WTC11 (cell line): ENCODE results near the gene ZFHX3. TPM values are rescaled to one million over a fixed set of nuclear protein-coding genes. Genes with fewer than 3 reads are reported as not detected.

Source experiments
- ATAC-seq: fragments of 200-7000 bp; cut with Tn5 transposase; 2 replicates; pipeline ENCODE4 v1.10.0; 2021; ENCODE audit warnings: mild to moderate bottlenecking, moderate library complexity
- CTCF ChIA-PET: fragments of 300-600 bp; sonication (Branson Sonifier 250); formaldehyde crosslinking; loops from one replicate; lab custom pipeline; 2021; ENCODE audit warnings: antibody characterized with exemption; lab: Charles Lee
- POLR2A ChIA-PET: fragments of 350-600 bp; sonication (Branson Sonifier 250); formaldehyde crosslinking; loops from one replicate; lab custom pipeline; 2021; ENCODE audit warnings: antibody characterized with exemption; lab: Charles Lee
- DNase-seq: peaks from one replicate; pipeline ENCODE4 v3.0.0; 2021; ENCODE audit warnings: low spot score
- H3K27ac Mint-ChIP-seq: 2 replicates; pipeline ENCODE4 v1.8.0; 2021; ENCODE audit warnings: mixed read lengths
- H3K27me3 Mint-ChIP-seq: 2 replicates; pipeline ENCODE4 v1.8.0; 2021; ENCODE audit warnings: low read depth, mild to moderate bottlenecking, moderate library complexity, mixed read lengths
- H3K36me3 Mint-ChIP-seq: 2 replicates; pipeline ENCODE4 v1.8.0; 2021; ENCODE audit warnings: mixed read lengths
- H3K4me1 Mint-ChIP-seq: 2 replicates; pipeline ENCODE4 v1.8.0; 2022; ENCODE audit warnings: mixed read lengths
- H3K4me3 Mint-ChIP-seq: 2 replicates; pipeline ENCODE4 v1.8.0; 2021; ENCODE audit warnings: mild to moderate bottlenecking, moderate library complexity, mixed read lengths
- H3K9me3 Mint-ChIP-seq: 2 replicates; pipeline ENCODE4 v1.8.0; 2021; ENCODE audit warnings: mixed read lengths
- ATF1 ChIP-seq: sonication (generic); formaldehyde crosslinking; IDR thresholded peaks from 2 replicates; pipeline ENCODE4 v1.8.1; 2023; ENCODE audit warnings: mild to moderate bottlenecking, moderate library complexity, missing genetic modification reagents
- CREM ChIP-seq: sonication (generic); formaldehyde crosslinking; IDR thresholded peaks from 2 replicates; pipeline ENCODE4 v1.8.1; 2022; ENCODE audit warnings: mild to moderate bottlenecking, missing genetic modification reagents, moderate library complexity
- ZBTB21 ChIP-seq: sonication (generic); formaldehyde crosslinking; IDR thresholded peaks from 2 replicates; pipeline ENCODE4 v1.8.1; 2023; ENCODE audit warnings: mild to moderate bottlenecking, missing genetic modification reagents, borderline replicate concordance
- ZNF317 ChIP-seq: sonication (generic); formaldehyde crosslinking; IDR thresholded peaks from 2 replicates; pipeline ENCODE4 v1.8.1; 2023; ENCODE audit warnings: low read depth, mild to moderate bottlenecking, moderate library complexity, missing genetic modification reagents, borderline replicate concordance
- ZNF671 ChIP-seq: fragments of 250-450 bp; sonication (Bioruptor Pico); IDR thresholded peaks from 2 replicates; pipeline ENCODE4 v1.8.0; 2021; ENCODE audit warnings: mild to moderate bottlenecking
- total RNA-seq: library from RNA; stranded (reverse); gene quantifications from 3 replicates; pipeline ENCODE4 v1.2.3, GENCODE V29; 2021
- TF ChIP-seq, protein P1 (sequence below): sonication (generic); formaldehyde crosslinking; IDR thresholded peaks from 2 replicates; pipeline ENCODE4 v1.8.1; 2023; ENCODE audit warnings: mild to moderate bottlenecking, missing genetic modification reagents
- TF ChIP-seq, protein P2 (sequence below): sonication (generic); formaldehyde crosslinking; IDR thresholded peaks from 2 replicates; pipeline ENCODE4 v1.8.1; 2022; ENCODE audit warnings: mild to moderate bottlenecking, missing genetic modification reagents, moderate library complexity, borderline replicate concordance
- TF ChIP-seq, protein P3 (sequence below): sonication (generic); formaldehyde crosslinking; IDR thresholded peaks from 2 replicates; pipeline ENCODE4 v1.8.1; 2023; ENCODE audit warnings: mild to moderate bottlenecking, missing genetic modification reagents, moderate library complexity
- TF ChIP-seq, protein P4 (sequence below): sonication (generic); formaldehyde crosslinking; IDR thresholded peaks from 2 replicates; pipeline ENCODE4 v1.8.1; 2023; ENCODE audit warnings: mild to moderate bottlenecking, missing genetic modification reagents, borderline replicate concordance
- TF ChIP-seq, protein P5 (sequence below): fragments of 250-450 bp; sonication (Bioruptor Pico); conservative IDR thresholded peaks from 2 replicates; pipeline ENCODE4 v1.9.0; 2021; ENCODE audit warnings: mild to moderate bottlenecking
- TF ChIP-seq, protein P6 (sequence below): sonication (generic); formaldehyde crosslinking; IDR thresholded peaks from 2 replicates; pipeline ENCODE4 v1.8.1; 2023; ENCODE audit warnings: mild to moderate bottlenecking, missing genetic modification reagents, moderate library complexity

The ZFHX3 gene
- total RNA-seq, 1 experiment from 2014 or later, result 5.7 TPM

DNA sequence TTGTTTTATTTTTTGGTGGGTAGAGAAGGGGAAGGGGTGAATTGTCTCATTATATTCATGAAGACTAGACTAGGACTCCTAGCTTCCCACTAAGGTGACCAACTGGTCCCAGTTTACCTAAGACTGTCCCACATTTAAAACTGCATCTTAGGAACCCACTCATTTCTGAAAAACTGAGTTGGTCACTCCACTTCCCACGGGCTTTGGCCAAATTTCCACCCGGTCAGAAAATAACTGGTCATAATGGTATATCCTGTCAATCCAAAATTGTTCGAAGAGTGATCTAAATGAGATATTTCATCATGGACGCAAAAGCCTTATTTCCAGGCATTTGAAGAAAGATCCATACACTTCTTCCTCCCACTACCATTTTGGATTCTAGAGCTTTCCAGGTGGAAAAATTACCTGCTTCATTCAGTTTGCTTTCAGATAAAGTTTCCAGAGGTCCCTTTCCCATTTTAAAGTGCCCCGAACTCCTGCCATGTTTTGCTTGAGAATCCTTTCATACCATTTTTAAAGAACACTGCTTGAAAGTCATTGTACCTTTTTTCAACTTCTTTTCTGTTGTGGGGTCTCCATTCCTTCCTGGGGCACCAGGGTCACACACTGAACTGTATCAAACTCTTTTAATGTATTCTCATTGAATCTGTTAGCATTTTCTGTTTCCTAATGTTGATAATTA is 21.8 kb upstream of the ZFHX3 start (continued):
- TF ChIP-seq ZNF671 (CRISPR knock-in tag) (no peak), ZBTB21 (CRISPR knock-in tag) (no peak)

DNA sequence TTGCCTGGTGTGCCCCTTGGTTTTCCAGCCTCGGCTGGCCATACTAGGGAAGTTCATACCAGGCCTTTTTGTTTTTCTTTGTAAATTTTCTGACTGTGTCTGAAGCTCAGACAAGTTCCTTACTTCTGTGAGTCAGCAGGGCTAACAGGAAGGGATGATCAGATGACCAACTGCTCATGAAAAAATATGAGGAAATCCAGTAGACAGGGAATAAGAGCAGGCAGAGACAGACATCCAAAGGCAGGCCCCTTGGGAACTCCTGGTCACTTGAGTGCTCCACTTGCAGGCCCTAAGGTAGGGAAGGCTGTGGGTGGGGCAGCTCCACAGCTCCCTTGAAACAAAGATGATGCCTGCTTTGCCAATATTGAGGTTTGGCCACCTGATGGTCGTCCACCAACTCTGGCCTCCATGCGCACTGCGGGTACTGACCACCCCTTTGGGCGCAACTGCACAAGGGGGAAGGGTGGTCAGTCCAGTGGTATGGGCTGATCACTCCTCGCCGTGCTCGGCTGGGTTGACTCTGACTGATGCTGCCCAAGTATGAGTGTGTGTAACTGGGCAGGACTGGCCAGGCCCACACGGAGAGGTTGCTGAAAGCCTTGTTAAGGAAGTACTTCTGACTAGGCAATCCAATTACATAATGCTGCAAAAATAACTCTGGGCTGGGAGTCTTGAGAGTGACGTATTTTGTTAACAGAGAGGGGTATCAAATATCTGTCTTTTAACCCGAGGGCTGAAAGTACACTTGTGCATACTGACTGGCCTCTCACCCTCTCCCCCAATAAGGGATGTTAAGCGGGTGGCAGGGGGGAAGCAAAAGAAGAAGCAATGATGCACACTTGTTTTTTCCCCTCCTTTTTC is 20.8 kb upstream of the ZFHX3 start:
- TF ChIP-seq ZNF317 (CRISPR knock-in tag), result no peak
- TF ChIP-seq CREM (CRISPR knock-in tag), result no peak
- TF ChIP-seq, protein P1, sequence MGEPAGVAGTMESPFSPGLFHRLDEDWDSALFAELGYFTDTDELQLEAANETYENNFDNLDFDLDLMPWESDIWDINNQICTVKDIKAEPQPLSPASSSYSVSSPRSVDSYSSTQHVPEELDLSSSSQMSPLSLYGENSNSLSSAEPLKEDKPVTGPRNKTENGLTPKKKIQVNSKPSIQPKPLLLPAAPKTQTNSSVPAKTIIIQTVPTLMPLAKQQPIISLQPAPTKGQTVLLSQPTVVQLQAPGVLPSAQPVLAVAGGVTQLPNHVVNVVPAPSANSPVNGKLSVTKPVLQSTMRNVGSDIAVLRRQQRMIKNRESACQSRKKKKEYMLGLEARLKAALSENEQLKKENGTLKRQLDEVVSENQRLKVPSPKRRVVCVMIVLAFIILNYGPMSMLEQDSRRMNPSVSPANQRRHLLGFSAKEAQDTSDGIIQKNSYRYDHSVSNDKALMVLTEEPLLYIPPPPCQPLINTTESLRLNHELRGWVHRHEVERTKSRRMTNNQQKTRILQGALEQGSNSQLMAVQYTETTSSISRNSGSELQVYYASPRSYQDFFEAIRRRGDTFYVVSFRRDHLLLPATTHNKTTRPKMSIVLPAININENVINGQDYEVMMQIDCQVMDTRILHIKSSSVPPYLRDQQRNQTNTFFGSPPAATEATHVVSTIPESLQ, result no peak
- TF ChIP-seq, protein P2, sequence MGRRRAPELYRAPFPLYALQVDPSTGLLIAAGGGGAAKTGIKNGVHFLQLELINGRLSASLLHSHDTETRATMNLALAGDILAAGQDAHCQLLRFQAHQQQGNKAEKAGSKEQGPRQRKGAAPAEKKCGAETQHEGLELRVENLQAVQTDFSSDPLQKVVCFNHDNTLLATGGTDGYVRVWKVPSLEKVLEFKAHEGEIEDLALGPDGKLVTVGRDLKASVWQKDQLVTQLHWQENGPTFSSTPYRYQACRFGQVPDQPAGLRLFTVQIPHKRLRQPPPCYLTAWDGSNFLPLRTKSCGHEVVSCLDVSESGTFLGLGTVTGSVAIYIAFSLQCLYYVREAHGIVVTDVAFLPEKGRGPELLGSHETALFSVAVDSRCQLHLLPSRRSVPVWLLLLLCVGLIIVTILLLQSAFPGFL (CRISPR knock-in tag), result no peak
- TF ChIP-seq, protein P3, sequence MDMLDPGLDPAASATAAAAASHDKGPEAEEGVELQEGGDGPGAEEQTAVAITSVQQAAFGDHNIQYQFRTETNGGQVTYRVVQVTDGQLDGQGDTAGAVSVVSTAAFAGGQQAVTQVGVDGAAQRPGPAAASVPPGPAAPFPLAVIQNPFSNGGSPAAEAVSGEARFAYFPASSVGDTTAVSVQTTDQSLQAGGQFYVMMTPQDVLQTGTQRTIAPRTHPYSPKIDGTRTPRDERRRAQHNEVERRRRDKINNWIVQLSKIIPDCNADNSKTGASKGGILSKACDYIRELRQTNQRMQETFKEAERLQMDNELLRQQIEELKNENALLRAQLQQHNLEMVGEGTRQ, result no peak
- no peak for TF ChIP-seq ATF1
- TF ChIP-seq, protein P4, sequence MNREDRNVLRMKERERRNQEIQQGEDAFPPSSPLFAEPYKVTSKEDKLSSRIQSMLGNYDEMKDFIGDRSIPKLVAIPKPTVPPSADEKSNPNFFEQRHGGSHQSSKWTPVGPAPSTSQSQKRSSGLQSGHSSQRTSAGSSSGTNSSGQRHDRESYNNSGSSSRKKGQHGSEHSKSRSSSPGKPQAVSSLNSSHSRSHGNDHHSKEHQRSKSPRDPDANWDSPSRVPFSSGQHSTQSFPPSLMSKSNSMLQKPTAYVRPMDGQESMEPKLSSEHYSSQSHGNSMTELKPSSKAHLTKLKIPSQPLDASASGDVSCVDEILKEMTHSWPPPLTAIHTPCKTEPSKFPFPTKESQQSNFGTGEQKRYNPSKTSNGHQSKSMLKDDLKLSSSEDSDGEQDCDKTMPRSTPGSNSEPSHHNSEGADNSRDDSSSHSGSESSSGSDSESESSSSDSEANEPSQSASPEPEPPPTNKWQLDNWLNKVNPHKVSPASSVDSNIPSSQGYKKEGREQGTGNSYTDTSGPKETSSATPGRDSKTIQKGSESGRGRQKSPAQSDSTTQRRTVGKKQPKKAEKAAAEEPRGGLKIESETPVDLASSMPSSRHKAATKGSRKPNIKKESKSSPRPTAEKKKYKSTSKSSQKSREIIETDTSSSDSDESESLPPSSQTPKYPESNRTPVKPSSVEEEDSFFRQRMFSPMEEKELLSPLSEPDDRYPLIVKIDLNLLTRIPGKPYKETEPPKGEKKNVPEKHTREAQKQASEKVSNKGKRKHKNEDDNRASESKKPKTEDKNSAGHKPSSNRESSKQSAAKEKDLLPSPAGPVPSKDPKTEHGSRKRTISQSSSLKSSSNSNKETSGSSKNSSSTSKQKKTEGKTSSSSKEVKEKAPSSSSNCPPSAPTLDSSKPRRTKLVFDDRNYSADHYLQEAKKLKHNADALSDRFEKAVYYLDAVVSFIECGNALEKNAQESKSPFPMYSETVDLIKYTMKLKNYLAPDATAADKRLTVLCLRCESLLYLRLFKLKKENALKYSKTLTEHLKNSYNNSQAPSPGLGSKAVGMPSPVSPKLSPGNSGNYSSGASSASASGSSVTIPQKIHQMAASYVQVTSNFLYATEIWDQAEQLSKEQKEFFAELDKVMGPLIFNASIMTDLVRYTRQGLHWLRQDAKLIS, result no peak
- ChIA-PET CTCF (no interaction called here), POLR2A (no interaction called here)
- no peak overlapping the region for H3K4me3 Mint-ChIP-seq
- ATAC-seq (no peak), DNase-seq (no peak)
- no peaks in the 10 kb centered on the region for H3K9me3 Mint-ChIP-seq
- peaks cover 56% of the 10 kb centered on the region for H3K4me1 Mint-ChIP-seq
- no peak overlapping the region for H3K27ac Mint-ChIP-seq
- no peaks in the 10 kb centered on the region for H3K36me3 Mint-ChIP-seq
- H3K27me3 Mint-ChIP-seq, result peaks cover 97% of the 10 kb centered on the region

DNA sequence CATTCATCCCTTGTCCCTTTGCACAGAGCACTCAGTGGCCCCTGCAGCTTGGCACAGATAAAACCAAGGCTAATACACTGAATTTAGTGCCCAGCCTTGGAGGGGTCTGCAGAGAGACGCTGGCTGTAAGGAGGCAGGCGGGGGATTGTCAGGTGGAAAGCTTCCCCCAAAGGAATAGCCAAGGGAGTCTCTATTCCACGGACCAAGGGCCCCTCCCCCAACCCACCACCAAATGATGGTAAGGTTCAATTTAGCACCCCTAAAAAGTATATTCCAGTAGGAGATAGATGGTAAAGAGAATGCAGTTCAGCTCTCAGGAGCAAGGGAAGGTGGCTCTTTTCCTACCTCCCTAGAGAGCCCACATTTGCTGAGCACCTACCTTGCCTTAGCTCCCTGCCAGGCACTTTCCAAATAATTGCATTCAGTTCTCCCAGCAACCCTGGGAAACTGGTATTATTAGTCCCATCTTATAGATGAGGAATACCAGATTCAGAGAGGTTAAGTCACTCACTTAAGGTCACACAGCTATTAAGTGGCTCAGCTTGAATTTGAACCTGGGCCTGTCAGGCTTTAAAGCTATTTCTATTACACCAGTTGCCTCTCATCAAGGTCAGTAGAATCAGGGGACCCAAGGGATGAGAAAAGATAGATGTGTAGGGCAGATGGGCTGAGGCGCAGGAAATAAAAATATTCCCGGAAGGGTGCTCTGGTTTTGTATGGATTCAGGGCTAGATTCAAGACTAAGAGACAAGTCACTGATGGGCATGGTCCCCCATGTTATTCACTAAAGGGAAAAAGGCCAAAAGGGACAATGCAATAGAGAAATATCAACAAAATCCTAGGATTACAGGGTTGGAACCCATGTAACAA is 20.0 kb upstream of the ZFHX3 start:
- H3K27me3 Mint-ChIP-seq, result peaks cover 97% of the 10 kb centered on the region
- H3K4me3 Mint-ChIP-seq, result peak overlapping the region; percentile 70
- TF ChIP-seq, protein P5, sequence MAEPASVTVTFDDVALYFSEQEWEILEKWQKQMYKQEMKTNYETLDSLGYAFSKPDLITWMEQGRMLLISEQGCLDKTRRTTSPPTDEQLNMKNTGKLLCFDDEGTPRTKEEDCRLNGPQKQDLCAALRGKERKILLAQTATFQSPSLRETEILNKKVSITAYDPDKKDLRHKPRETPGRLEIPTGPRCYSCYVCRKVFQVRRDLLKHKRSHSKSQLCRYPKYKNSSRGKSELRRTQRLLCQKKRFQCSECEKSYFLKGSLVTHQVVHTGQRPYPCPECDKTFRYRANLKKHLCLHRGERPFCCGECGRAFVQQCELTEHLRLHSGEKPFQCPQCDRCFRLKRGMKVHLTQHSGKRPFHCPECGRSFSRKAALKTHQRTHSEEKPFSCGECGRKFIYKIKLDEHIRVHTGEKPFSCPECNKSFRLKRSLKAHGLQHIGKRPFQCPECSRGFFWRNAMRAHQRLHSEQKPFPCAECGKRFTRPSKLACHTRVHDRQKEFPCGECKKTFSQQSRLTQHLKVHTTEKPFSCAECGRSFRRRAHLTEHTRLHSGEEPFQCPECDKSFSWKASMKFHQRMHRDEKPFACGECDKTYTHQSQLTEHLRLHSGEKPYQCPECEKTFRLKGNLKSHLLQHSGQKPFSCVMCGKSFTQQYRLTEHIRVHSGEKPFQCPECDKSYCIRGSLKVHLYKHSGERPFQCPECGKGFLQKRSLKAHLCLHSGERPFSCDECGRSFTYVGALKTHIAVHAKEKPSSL (CRISPR knock-in tag), result no peak
- TF ChIP-seq, protein P6, sequence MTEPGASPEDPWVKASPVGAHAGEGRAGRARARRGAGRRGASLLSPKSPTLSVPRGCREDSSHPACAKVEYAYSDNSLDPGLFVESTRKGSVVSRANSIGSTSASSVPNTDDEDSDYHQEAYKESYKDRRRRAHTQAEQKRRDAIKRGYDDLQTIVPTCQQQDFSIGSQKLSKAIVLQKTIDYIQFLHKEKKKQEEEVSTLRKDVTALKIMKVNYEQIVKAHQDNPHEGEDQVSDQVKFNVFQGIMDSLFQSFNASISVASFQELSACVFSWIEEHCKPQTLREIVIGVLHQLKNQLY (CRISPR knock-in tag), result no peak
- TF ChIP-seq, all 79 proteins: peak for 0
- Mint-ChIP-seq H3K4me1 (peaks cover 62% of the 10 kb centered on the region), H3K9me3 (no peaks in the 10 kb centered on the region), H3K36me3 (no peaks in the 10 kb centered on the region), H3K27ac (no peak overlapping the region)
- no peak for ATAC-seq
- ChIA-PET POLR2A (interaction anchor here (1.1 to 1.2 kb wide), 2 partner anchors 21 to 224 kb away, joined by 3 read pairs; no protein-coding TSS in a partner anchor), CTCF (no interaction called here)
- no peak for DNase-seq
